ENCODE measurements around the gene WNT11.
"Not testable (repeated sequence)": the region's sequence is repeated elsewhere in the genome, so short reads cannot be mapped to it uniquely, and the experiment has no call there.

WNT11 gene

GRCh38 chr11:76201672-76202412, 4.5 kb downstream of the WNT11 start:
- DNase-seq (ENCODE audit: low spot score), result no peak

DNA sequence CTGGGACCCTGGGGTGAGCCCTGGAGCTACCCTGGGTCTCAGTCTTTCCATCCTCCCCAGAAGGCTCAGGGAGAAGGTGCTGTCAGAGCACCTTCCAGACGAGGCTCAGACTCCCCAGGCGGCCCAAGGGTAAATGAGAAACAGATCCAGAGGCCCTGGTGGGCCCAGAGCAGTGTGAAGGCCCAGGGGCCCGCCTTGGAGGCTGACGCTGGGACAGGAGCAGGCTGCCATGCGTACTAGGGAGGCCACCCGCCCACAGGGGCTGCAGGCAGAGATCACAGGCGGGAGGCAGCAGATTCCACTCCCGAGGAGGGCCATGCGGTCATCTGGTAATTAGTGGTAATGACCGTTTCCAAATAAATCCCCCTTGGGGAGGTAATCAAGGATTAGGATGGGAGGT, 5.2 kb downstream of the WNT11 start:
- no peak for DNase-seq (ENCODE audit: low spot score)

- no peak for DNase-seq (ENCODE audit: low spot score)
Measured at GRCh38 chr11:76200006-76200940, 6.0 kb downstream of the WNT11 start.

- not testable (repeated sequence) for DNase-seq (ENCODE audit: low spot score)
Measured at GRCh38 chr11:76198691-76199090, 7.6 kb downstream of the WNT11 start.

GRCh38 chr11:76197941-76198640, 8.2 kb downstream of the WNT11 start:
- no peak for DNase-seq (ENCODE audit: low spot score)

DNA sequence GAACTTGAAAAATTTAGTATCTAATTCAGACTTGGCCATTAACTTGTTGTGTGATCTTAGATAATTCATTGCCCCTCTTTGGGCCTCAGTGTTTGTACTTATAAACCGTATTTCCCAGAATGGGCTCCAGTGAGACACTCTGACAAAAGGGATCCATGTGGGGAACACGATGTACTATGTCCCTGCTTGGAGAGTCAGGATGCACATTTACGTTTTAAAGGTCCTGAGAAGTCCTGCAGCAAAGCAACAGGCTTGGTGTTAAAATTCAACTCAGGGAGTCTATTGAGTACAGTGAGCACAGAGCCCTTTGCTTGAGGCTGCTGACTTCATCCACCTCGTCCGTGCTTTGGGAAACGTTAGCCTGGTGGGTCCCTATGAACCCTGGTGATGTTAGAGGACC, 9.0 kb downstream of the WNT11 start:
- no peak for DNase-seq (ENCODE audit: low spot score)

DNA sequence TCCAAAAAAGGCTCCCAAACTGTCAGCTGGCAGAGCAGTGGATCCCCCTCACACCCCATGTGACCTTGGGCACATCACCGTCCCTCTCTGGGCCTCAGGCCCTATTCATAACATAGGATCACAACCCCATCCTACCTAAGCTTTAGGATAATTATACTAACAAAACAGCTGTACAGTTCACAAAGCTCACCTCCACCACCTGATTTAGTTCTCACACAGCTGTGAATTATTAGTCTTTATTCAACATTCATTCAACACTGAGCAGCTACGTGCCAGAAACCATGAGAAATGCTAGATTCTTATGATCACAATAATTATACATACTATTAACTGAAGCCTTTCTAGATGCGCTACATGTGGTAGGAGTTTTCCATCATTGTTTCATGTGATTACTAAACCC, 9.5 kb downstream of the WNT11 start:
- DNase-seq (ENCODE audit: low spot score), result no peak

DNA sequence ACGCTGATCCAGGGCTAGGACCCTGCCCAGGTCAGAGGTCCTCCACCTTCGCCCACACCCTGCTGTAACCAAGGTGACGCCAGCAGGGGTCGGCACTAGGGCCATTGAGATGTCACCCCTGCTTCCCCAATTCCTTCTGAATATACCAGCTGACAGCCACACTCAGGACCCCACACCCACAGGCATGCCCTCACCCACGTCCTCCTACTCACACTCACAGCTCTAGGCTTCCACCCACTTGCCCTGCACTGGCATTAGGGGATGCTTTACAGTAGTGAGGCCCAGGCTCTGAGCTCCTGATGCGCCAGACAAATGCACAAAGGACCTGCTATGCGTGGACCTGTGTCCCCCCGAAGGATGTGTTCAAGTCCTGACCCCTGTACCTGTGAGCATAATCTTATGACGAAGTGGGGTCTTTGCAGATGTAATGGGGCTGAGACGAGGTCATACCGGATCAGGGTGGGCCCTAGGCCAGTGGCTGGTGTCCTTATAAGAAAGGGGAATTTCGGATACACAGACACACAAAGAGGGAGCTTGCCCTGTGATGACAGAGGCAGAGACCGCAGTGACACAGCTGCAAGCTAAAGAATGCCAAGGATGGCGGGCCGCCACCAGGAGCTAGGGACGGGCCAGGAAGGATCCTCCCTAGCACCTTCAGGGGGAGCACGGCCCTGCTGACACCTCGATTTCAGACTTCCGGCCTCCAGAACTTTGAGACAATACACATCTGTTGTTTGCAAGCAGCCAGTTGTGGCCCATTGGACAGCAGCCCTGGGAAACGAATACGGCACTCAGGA, 11.2 kb downstream of the WNT11 start:
- DNase-seq (ENCODE audit: low spot score), result no peak

- DNase-seq (ENCODE audit: low spot score), result no peak
Measured at GRCh38 chr11:76193219-76193618, 13.1 kb downstream of the WNT11 start.

GRCh38 chr11:76190376-76190775, 15.9 kb downstream of the WNT11 start:
- no peak for DNase-seq (ENCODE audit: low spot score)

DNA sequence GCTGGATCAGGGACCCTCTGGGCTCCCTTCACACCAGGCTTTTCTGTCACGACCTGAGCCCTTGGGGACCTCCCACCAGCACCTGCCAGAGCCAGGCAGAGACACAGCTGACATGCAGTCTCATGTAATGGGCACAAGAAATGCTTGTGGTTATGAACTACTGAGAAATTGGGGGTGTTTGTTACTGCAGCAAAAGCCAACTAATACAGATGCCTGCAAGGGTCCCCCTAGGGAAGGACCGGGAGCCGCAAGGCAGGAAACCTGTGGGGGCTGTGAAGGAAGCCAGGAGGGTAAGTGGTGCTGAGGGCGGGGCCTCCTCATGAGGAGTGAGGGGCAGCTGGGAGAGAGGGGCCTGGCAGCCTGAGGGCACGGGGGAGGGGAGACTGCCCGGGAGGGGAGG, 16.6 kb downstream of the WNT11 start:
- no peak for DNase-seq (ENCODE audit: low spot score)

- DNase-seq (ENCODE audit: low spot score), result no peak
Measured at GRCh38 chr11:76188873-76189272, 17.4 kb downstream of the WNT11 start.

GRCh38 chr11:76186776-76187279, 19.5 kb downstream of the WNT11 start:
- DNase-seq (ENCODE audit: low spot score), result no peak

DNA sequence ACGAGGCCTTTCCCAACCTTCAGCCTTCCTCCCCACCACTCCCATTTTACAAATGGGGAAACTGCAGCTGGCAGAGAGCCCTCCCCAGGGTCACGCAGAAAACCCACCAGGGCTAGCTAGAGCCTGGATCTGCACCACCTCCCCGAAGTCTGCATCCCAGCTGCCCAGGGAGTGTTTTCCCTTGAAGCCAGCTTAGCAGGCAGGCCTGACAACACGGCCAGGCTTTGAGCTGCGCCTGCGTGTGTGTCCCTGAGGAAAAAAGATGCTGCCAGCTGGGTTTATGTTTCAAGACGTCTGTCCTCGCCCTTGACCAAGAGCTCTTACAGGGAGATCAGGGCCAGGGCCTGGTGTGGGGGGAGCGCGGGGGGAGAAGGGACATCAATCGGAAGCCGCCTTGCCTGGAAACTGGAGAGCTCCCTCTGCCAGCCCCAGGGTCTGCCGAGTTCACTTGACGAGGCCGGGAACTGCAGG, 20.3 kb downstream of the WNT11 start:
- no peak for DNase-seq (ENCODE audit: low spot score)

DNA sequence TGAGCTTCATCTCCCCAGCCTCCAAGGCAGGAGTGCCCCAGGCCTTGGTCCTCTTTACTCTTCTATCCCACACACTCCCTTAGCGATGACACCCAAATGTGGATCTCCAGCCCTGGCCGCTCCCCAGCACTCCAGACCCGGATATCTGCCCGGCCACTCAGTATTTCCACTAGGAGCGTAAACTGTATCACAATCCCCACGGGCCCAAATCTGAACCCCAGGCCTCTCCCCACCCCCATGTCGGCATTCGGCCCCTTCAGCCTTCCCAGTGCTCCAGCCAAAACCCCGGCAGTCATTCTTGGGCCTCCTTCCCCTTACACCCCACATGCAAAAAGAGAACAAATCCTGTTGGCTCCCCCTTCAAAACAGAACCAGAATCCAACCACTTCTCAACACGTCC, 20.8 kb downstream of the WNT11 start:
- no peak for DNase-seq (ENCODE audit: low spot score)

DNA sequence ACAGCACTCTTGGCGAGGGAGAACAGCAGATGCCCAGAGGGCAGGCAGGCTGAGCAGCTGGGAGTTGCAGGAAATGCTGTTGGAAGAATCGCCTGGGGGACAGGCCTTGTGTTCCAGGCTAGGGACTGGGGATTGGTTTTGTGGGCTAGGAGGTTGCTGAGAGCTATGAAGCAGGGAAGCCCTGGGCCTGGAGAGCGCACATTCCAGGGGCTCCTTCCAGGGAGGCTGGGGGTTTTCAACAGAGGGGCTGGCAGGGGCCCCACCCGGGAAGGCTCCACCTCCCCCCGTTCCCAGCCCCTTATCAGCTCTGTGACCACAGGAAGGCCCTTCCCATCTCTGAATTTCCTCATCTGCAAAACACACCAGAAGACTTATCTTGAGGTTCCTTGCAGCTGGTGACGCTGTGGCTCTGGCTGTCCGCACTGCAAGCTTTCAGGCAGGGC, 21.7 kb downstream of the WNT11 start:
- DNase-seq (ENCODE audit: low spot score), result no peak

- no peak for DNase-seq (ENCODE audit: low spot score)
Measured at GRCh38 chr11:76181371-76181770, 24.9 kb downstream of the WNT11 start.

- no peak for DNase-seq (ENCODE audit: low spot score)
Measured at GRCh38 chr11:76179147-76179546, 27.2 kb downstream of the WNT11 start.

DNA sequence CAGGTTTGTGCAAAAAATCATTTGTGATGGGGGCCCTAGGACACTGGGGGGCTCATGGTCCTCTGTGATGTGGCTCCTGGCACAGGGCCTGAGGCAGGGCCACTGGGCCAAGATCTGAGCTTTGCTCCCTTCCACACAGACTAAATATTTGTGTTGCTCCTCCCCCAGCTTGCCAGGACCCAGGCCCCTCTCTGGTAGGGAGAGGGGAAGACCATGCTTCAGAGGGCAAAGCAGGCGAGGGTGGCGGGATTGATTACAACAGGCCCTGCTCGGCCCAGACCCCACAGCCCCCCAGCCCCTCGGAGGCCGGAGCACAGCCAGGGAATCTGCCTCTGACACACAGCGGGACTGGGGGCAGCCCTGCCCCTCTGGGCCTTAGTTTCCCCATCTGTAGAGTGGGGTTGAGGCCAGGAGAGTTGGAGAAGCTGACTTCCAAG, 29.0 kb downstream of the WNT11 start:
- no peak for DNase-seq (ENCODE audit: low spot score)

- no peak for DNase-seq (ENCODE audit: low spot score)
Measured at GRCh38 chr11:76176463-76176862, 29.8 kb downstream of the WNT11 start.

DNA sequence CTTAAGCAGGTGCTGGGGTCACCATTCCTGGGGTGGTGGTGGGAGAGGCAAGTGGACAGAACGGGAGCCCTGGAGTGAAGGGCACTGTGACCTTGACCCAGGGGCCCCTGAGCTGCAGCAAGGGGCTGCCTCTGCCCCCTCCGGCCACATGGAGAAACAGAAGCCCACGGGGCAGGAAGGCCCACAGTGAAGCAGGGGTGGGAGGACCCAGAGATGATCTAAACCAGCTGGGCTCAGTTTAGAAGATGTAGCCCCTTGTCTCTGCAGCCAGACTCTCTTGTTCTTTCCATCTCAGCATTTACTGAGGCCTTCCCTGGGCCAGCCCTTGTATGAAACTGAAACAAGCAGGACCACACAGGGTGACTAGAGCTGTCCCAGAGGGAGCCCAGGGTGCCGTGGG, 30.5 kb downstream of the WNT11 start:
- DNase-seq (ENCODE audit: low spot score), result no peak

Data from NAMALWA (cell line).